H1 (cell line): ENCODE results near the gene ADH1C.

Experiments used
- CREB1 ChIP-seq: IDR thresholded peaks from 2 replicates; pipeline ENCODE4 v1.6.1; 2012; ENCODE audit warnings: inconsistent platforms
- EP300 ChIP-seq, 2 experiments: IDR thresholded peaks; 1 replicate in 1 of 2; 2 replicates in 1 of 2; pipeline ENCODE4 v1.6.1; 2011 to 2012; ENCODE audit warnings: low read depth in 2 of 2, low read length in 2 of 2, mild to moderate bottlenecking in 2 of 2, borderline replicate concordance in 1 of 2, inconsistent platforms in 1 of 2, moderate library complexity in 1 of 2
- EZH2 ChIP-seq: fragments of 200-600 bp; sonication (generic); IDR thresholded peaks from 2 replicates; pipeline ENCODE4 v1.7.1; 2012; ENCODE audit warnings: low read depth, mild to moderate bottlenecking, moderate library complexity, low read length, inconsistent platforms; ENCODE audit not compliant: severe bottlenecking
- HDAC2 ChIP-seq, 2 experiments: fragments of 300-600 bp in 1 of 2; sonication (generic) in 1 of 2; IDR thresholded peaks; 2 replicates each; pipeline ENCODE4 v1.6.1; 2011 to 2012; ENCODE audit warnings: low read depth in 2 of 2, low read length in 2 of 2, mild to moderate bottlenecking in 2 of 2, moderate library complexity in 2 of 2, borderline replicate concordance in 1 of 2, inconsistent platforms in 1 of 2
- POLR2A ChIP-seq, 2 experiments: IDR thresholded peaks; 1 replicate in 1 of 2; 2 replicates in 1 of 2; pipeline ENCODE4 v1.6.1; 2011; ENCODE audit warnings: low read depth in 2 of 2, low read length in 2 of 2, mild to moderate bottlenecking in 2 of 2; ENCODE audit errors: control extremely low read depth in 1 of 2
- RFX5 ChIP-seq: IDR thresholded peaks from 2 replicates; pipeline ENCODE4 v1.6.1; 2011; ENCODE audit warnings: low read depth, low read length, improper control_type of control experiment, borderline replicate concordance
- RNF2 ChIP-seq: fragments of 200-900, 300-1000 bp; sonication (generic); IDR thresholded peaks from 2 replicates; pipeline ENCODE4 v1.7.1; 2016; ENCODE audit warnings: borderline replicate concordance, low read depth, mild to moderate bottlenecking, antibody characterized with exemption, low read length; ENCODE audit not compliant: poor library complexity, severe bottlenecking; ENCODE audit errors: missing control alignments
- SIN3A ChIP-seq, 2 experiments: IDR thresholded peaks in 1 of 2; conservative IDR thresholded peaks in 1 of 2; 2 replicates each; pipeline ENCODE4 v1.6.1; 2011 to 2012; ENCODE audit warnings: low read length in 2 of 2, improper control_type of control experiment in 1 of 2, low read depth in 1 of 2, mild to moderate bottlenecking in 1 of 2
- TF ChIP-seq, protein P1 (sequence below), 3 experiments: IDR thresholded peaks; 1 replicate in 2 of 3; 2 replicates in 1 of 3; pipeline versions ENCODE4 v1.5.1 to v1.6.1; 2011; ENCODE audit warnings: low read length in 3 of 3, mild to moderate bottlenecking in 3 of 3, inconsistent platforms in 2 of 3, low read depth in 1 of 3, moderate library complexity in 1 of 3; ENCODE audit not compliant: insufficient read depth in 1 of 3; ENCODE audit errors: control extremely low read depth in 1 of 3

- TF ChIP-seq HDAC2 (IDR thresholded peaks at IDR 0.05; ENCODE audit: borderline replicate concordance in 1 of 2, low read depth in 2 of 2, low read length in 2 of 2) (no peak), RFX5 (no peak), POLR2A (IDR thresholded peaks at IDR 0.05; ENCODE audit: control extremely low read depth in 1 of 2, low read depth in 2 of 2, low read length in 2 of 2) (no peak), EZH2 (no peak), RNF2 (no peak), EP300 (IDR thresholded peaks at IDR 0.05; ENCODE audit: borderline replicate concordance in 1 of 2, low read depth in 2 of 2, low read length in 2 of 2) (no peak), SIN3A (conservative IDR thresholded peaks at IDR 0.05 in 1 of 2, IDR thresholded peaks at IDR 0.05 in 1 of 2; ENCODE audit: low read depth in 1 of 2, low read length in 2 of 2) (no peak), CREB1 (no peak)
- TF ChIP-seq, protein P1, sequence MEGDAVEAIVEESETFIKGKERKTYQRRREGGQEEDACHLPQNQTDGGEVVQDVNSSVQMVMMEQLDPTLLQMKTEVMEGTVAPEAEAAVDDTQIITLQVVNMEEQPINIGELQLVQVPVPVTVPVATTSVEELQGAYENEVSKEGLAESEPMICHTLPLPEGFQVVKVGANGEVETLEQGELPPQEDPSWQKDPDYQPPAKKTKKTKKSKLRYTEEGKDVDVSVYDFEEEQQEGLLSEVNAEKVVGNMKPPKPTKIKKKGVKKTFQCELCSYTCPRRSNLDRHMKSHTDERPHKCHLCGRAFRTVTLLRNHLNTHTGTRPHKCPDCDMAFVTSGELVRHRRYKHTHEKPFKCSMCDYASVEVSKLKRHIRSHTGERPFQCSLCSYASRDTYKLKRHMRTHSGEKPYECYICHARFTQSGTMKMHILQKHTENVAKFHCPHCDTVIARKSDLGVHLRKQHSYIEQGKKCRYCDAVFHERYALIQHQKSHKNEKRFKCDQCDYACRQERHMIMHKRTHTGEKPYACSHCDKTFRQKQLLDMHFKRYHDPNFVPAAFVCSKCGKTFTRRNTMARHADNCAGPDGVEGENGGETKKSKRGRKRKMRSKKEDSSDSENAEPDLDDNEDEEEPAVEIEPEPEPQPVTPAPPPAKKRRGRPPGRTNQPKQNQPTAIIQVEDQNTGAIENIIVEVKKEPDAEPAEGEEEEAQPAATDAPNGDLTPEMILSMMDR (IDR thresholded peaks at IDR 0.05; ENCODE audit: control extremely low read depth in 1 of 3, insufficient read depth in 1 of 3, low read depth in 1 of 3, low read length in 3 of 3) = no peak
These were observed 38.3 kb downstream of the ADH1C start for GRCh38 chr4:99314211-99314610.
